GM18505 (cell line): Measurements from ENCODE around the gene ARHGAP42.

Experiments used
- ATAC-seq: cut with Tn5 transposase; IDR thresholded peaks from one replicate; pipeline ENCODE4 v1.9.1; 2021; ENCODE audit not compliant: unreplicated experiment
- POLR2A ChIP-seq: IDR thresholded peaks from 4 replicates; pipeline ENCODE4 v1.6.1; 2011; ENCODE audit warnings: borderline replicate concordance; ENCODE audit not compliant: insufficient read depth, insufficient read length; ENCODE audit errors: extremely low read depth

The ARHGAP42 gene

DNA sequence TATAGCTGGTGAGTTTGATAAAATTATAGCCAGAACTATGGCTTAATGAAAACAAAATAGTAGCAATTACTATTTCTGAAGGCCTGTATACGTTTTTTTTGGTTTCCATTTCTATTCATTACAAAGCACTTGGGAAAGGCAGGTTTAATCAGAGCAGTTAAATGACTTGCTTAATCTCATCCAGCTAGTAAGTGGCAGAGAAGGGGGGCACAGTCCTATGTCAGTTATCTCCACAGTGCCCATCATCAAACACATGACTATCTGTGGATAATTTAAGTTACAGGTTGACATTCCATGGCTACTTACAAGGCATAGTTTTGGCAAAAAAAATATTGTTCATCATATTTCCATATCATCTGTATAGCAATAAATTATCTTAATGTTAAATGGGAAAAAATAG, 348.8 kb downstream of the ARHGAP42 start:
- no peak for ATAC-seq
- TF ChIP-seq POLR2A, result no peak
